ENCODE data around the gene GNG12. TPM values are rescaled to one million over a fixed set of nuclear protein-coding genes. Genes with fewer than 3 reads are reported as not detected.

GNG12 gene
- total RNA-seq, 2 donors from 2014 or later, result 29.1 to 45.4 TPM

GRCh38 chr1:67773462-67773861 lies 59.8 kb downstream of the GNG12 start:
- Histone ChIP-seq H3K4me3 (no peak overlapping the region), H3K27me3 (no peaks in the 10 kb centered on the region), H3K36me3 (no peaks in the 10 kb centered on the region), H3K4me1 (peaks cover 0 to 9% of the 10 kb centered on the region in 2 donors), H3K9me3 (no peaks in the 10 kb centered on the region), H3K27ac (no peak overlapping the region)
- TF ChIP-seq CTCF (IDR thresholded peaks at IDR 0.05), result no peak
- no peak for DNase-seq (ENCODE audit: low spot score)

GRCh38 chr1:67771749-67772148 lies 61.5 kb downstream of the GNG12 start:
- Histone ChIP-seq H3K4me1 (peaks cover 0 to 6% of the 10 kb centered on the region in 2 donors), H3K27ac (no peak overlapping the region), H3K36me3 (no peaks in the 10 kb centered on the region), H3K27me3 (no peaks in the 10 kb centered on the region), H3K4me3 (no peak overlapping the region), H3K9me3 (no peaks in the 10 kb centered on the region)
- DNase-seq (ENCODE audit: low spot score), result no peak
- TF ChIP-seq CTCF (IDR thresholded peaks at IDR 0.05), result no peak

GRCh38 chr1:67771152-67771551 lies 62.1 kb downstream of the GNG12 start:
- no peak for DNase-seq (ENCODE audit: low spot score)
- TF ChIP-seq CTCF (IDR thresholded peaks at IDR 0.05), result no peak
- Histone ChIP-seq H3K27me3 (no peaks in the 10 kb centered on the region), H3K27ac (no peak overlapping the region), H3K36me3 (no peaks in the 10 kb centered on the region), H3K4me3 (no peak overlapping the region), H3K9me3 (no peaks in the 10 kb centered on the region), H3K4me1 (peaks cover 0 to 6% of the 10 kb centered on the region in 2 donors)

GRCh38 chr1:67769633-67770256 lies 63.5 kb downstream of the GNG12 start:
- no peak for TF ChIP-seq CTCF (IDR thresholded peaks at IDR 0.05)
- H3K4me3 ChIP-seq, result no peak overlapping the region
- H3K27me3 ChIP-seq, result no peaks in the 10 kb centered on the region
- no peaks in the 10 kb centered on the region for H3K36me3 ChIP-seq
- H3K9me3 ChIP-seq, result no peaks in the 10 kb centered on the region
- no peak overlapping the region for H3K27ac ChIP-seq
- peaks cover 0 to 6% of the 10 kb centered on the region in 2 donors for H3K4me1 ChIP-seq
- DNase-seq (ENCODE audit: low spot score), result no peak

- Histone ChIP-seq H3K27me3 (no peaks in the 10 kb centered on the region), H3K36me3 (no peaks in the 10 kb centered on the region), H3K27ac (no peak overlapping the region), H3K4me3 (no peak overlapping the region), H3K9me3 (no peaks in the 10 kb centered on the region), H3K4me1 (peaks cover 0 to 6% of the 10 kb centered on the region in 2 donors)
- no peak for DNase-seq (ENCODE audit: low spot score)
- no peak for TF ChIP-seq CTCF (IDR thresholded peaks at IDR 0.05)
Observed at GRCh38 chr1:67768480-67768879, 64.8 kb downstream of the GNG12 start.

All from right atrium auricular region (tissue), 2 donors.